Osteoblast (primary cell): ENCODE data around the gene EFS. TPM values are rescaled to one million over a fixed set of nuclear protein-coding genes. Genes with fewer than 3 reads are reported as not detected.

Source experiments
- DNase-seq: peaks from one replicate; pipeline ENCODE4 v3.0.0; 2011; ENCODE audit warnings: low spot score, mixed read lengths; ENCODE audit not compliant: insufficient read length; ENCODE audit errors: missing footprints
- H2AFZ ChIP-seq: 2 replicates; pipeline ENCODE4 v1.6.0; 2011; ENCODE audit warnings: mild to moderate bottlenecking, low read length
- H3K27ac ChIP-seq: 2 replicates; pipeline ENCODE4 v1.5.1; 2011; ENCODE audit warnings: mild to moderate bottlenecking, low read depth, low read length, moderate library complexity
- H3K27me3 ChIP-seq: 2 replicates; pipeline ENCODE4 v1.6.0; 2012; ENCODE audit warnings: mild to moderate bottlenecking, control low read depth, inconsistent platforms, low read length, moderate library complexity; ENCODE audit not compliant: insufficient read depth
- H3K36me3 ChIP-seq: 2 replicates; pipeline ENCODE4 v1.5.1; 2011; ENCODE audit warnings: mild to moderate bottlenecking, low read length, control low read depth, moderate library complexity; ENCODE audit not compliant: insufficient read depth
- H3K4me1 ChIP-seq: 2 replicates; pipeline ENCODE4 v1.5.1; 2011; ENCODE audit warnings: mild to moderate bottlenecking, low read length, control low read depth, moderate library complexity; ENCODE audit not compliant: insufficient read depth
- H3K4me2 ChIP-seq: 2 replicates; pipeline ENCODE4 v1.6.0; 2011; ENCODE audit warnings: mild to moderate bottlenecking, low read length; ENCODE audit not compliant: insufficient read depth
- H3K4me3 ChIP-seq: fragments of 200-600 bp; sonication (generic); 3 replicates; pipeline ENCODE4 v1.5.1; 2012; ENCODE audit warnings: mild to moderate bottlenecking, low read length, inconsistent platforms; ENCODE audit not compliant: insufficient read depth
- H3K79me2 ChIP-seq: 2 replicates; pipeline ENCODE4 v1.6.0; 2012; ENCODE audit warnings: mild to moderate bottlenecking, low read length, control low read depth, inconsistent platforms; ENCODE audit not compliant: insufficient read depth
- H3K9me3 ChIP-seq: 2 replicates; pipeline ENCODE4 v1.5.1; 2011; ENCODE audit warnings: low read depth, low read length, control low read depth
- H4K20me1 ChIP-seq: 2 replicates; pipeline ENCODE4 v1.6.0; 2012; ENCODE audit warnings: mild to moderate bottlenecking, low read length, control low read depth; ENCODE audit not compliant: insufficient read depth
- total RNA-seq: library from RNA; depleted of rRNA; stranded (reverse); fragments of >200 nt; gene quantifications from 2 replicates; pipeline ENCODE4 v1.2.3, GENCODE V29; 2012
- TF ChIP-seq, protein P1 (sequence below): IDR thresholded peaks from 2 replicates; pipeline ENCODE4 v1.5.1; 2011; ENCODE audit warnings: mild to moderate bottlenecking, low read depth, low read length, moderate library complexity; ENCODE audit errors: extremely low read depth

The EFS gene
- total RNA-seq, 1 donor = 9.8 TPM

DNA sequence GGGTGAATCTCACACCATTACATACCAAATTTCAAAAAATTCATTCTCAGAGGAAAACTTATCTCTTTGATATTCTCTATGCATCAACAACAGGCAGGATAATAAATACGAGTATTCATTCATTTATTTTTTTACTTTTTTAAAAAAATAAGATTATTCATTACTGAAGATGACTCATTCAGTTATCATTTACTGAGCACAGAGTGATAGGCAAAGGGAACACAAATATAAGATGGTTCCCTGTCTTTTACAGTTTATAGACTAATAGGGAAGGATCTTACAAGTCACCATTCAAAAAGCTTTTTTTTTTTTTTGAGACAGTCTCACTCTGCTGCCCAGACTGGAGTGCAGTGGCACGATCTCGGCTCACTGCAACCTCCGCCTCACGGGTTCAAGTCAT, 48.7 kb downstream of the EFS start:
- Histone ChIP-seq H3K79me2 (peaks cover 36% of the 10 kb centered on the region), H3K4me1 (no peaks in the 10 kb centered on the region), H3K27me3 (no peaks in the 10 kb centered on the region), H3K4me3 (no peak overlapping the region), H4K20me1 (peaks cover under 1% of the 10 kb centered on the region), H3K27ac (no peak overlapping the region), H3K36me3 (peaks cover 45% of the 10 kb centered on the region), H3K4me2 (no peak overlapping the region), H2AFZ (no peak overlapping the region), H3K9me3 (no peaks in the 10 kb centered on the region)
- DNase-seq = no peak
- TF ChIP-seq, protein P1, sequence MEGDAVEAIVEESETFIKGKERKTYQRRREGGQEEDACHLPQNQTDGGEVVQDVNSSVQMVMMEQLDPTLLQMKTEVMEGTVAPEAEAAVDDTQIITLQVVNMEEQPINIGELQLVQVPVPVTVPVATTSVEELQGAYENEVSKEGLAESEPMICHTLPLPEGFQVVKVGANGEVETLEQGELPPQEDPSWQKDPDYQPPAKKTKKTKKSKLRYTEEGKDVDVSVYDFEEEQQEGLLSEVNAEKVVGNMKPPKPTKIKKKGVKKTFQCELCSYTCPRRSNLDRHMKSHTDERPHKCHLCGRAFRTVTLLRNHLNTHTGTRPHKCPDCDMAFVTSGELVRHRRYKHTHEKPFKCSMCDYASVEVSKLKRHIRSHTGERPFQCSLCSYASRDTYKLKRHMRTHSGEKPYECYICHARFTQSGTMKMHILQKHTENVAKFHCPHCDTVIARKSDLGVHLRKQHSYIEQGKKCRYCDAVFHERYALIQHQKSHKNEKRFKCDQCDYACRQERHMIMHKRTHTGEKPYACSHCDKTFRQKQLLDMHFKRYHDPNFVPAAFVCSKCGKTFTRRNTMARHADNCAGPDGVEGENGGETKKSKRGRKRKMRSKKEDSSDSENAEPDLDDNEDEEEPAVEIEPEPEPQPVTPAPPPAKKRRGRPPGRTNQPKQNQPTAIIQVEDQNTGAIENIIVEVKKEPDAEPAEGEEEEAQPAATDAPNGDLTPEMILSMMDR = no peak

DNA sequence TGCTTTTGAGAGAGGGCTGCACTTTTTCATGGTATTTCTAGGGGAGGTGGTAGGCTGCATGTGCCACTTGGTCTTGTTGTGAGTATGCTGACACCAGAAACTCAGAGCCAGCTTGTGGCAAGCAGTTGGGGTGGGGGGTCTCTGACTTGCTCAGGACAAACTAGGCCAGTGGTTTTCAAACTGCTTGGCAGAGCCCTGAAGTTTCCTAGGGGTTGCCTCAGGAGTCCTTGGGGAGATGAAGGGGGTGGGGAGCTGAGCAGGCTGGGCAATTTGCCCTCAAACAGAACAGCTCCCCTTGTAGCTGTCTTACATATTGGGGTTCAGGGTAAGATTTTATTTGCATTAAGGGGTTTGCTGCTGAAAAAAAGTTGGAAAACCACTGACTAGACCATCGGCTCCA, 54.4 kb downstream of the EFS start:
- Histone ChIP-seq H3K4me3 (no peak overlapping the region), H3K9me3 (no peaks in the 10 kb centered on the region), H3K27me3 (no peaks in the 10 kb centered on the region), H3K36me3 (peaks cover 46% of the 10 kb centered on the region), H2AFZ (no peak overlapping the region), H3K27ac (no peak overlapping the region), H3K79me2 (peaks cover 71% of the 10 kb centered on the region), H4K20me1 (peaks cover 38% of the 10 kb centered on the region), H3K4me1 (peaks cover 39% of the 10 kb centered on the region), H3K4me2 (peak overlapping the region; percentile 4)
- no peak for DNase-seq
- TF ChIP-seq, protein P1 = no peak

DNA sequence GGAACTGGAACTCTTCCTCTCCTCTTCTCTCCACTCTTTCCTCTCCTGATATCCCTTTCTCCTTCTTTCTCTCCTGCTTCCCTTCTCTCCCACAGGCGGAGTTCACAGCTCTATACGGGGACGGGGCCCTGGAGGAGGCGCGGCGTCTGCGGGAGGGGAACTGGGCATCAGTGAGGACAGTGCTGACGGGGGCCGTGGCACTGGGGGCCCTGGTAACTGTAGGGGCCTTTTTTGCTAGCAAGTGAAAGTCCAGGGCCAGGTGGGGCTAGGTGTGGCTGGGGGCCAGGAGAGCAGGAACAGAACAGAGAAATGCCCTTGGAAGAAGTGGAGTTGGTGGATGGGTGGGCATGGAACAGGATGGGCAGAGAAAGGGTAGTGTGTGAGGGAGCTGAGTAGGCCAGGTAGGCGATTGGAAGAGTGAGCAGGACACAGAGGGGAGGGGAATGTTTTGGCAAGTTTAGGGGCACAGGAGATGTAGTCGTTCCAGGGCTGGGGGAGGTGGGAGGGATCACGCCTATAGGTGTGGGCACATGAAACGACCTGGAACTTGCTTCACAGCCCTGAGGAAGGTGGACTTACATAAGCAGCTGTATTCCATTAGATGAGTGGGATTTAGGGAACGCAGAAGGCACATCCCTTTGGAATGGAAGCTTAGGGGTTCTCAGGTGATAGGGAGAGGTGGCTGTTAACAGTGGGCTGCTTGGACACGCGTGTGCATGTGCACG, 56.1 kb downstream of the EFS start:
- peaks cover 42% of the 10 kb centered on the region for H3K36me3 ChIP-seq
- H3K4me2 ChIP-seq = peak overlapping the region; percentile 82
- H3K9me3 ChIP-seq = no peaks in the 10 kb centered on the region
- no peak overlapping the region for H2AFZ ChIP-seq
- peaks cover 39% of the 10 kb centered on the region for H3K4me1 ChIP-seq
- TF ChIP-seq, protein P1 = no peak
- H3K27me3 ChIP-seq = no peaks in the 10 kb centered on the region
- peaks cover 38% of the 10 kb centered on the region for H4K20me1 ChIP-seq
- no peak overlapping the region for H3K27ac ChIP-seq
- no peak for DNase-seq
- H3K4me3 ChIP-seq = peak overlapping the region; percentile 81
- peaks cover 66% of the 10 kb centered on the region for H3K79me2 ChIP-seq

DNA sequence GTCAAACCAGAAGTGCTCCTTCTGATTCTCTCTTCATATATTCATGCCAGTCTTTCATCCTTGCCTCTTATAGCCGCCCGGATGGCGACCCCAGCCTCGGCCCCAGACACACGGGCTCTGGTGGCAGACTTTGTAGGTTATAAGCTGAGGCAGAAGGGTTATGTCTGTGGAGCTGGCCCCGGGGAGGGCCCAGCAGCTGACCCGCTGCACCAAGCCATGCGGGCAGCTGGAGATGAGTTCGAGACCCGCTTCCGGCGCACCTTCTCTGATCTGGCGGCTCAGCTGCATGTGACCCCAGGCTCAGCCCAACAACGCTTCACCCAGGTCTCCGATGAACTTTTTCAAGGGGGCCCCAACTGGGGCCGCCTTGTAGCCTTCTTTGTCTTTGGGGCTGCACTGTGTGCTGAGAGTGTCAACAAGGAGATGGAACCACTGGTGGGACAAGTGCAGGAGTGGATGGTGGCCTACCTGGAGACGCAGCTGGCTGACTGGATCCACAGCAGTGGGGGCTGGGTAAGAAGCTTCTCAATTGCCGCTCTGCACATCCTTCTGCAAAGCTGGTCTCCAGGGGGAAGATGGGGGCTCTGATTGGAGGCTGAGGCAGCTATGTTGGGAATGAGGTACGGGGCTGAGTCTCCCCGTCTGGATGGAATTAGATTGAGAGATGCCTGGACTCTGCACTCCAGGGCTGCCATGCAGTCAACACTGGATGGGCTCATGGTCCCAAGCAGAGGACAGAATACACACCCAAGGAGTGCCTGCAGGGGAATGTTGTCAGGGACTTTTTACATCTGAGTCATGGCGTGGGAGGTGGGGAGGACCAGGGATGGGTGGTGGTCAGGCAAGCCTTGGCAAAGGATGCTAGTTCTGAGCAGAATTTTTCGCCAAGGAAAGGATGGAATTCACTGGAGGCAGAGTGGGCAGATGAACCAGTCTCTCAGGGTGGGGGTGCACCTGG, 57.0 kb downstream of the EFS start:
- Histone ChIP-seq H4K20me1 (peaks cover 38% of the 10 kb centered on the region), H3K4me3 (peak overlapping the region; percentile 81), H3K27ac (peak overlapping the region; percentile 89), H3K4me2 (peak overlapping the region; percentile 82), H3K4me1 (peaks cover 40% of the 10 kb centered on the region), H3K79me2 (peaks cover 61% of the 10 kb centered on the region), H3K36me3 (peaks cover 38% of the 10 kb centered on the region), H2AFZ (no peak overlapping the region), H3K9me3 (no peaks in the 10 kb centered on the region), H3K27me3 (no peaks in the 10 kb centered on the region)
- TF ChIP-seq, protein P1 = no peak
- DNase-seq = no peak
